Breast epithelium (tissue), 3 donors: Measurements from ENCODE around the gene CAVIN3.

Source experiments
- POLR2A ChIP-seq: fragments of 450-650 bp; IDR thresholded peaks from one replicate; pipeline ENCODE4 v1.6.1; 2016; ENCODE audit warnings: antibody characterized with exemption, mild to moderate bottlenecking, moderate library complexity
- POLR2AphosphoS5 ChIP-seq, 3 donors: sonication (generic); formaldehyde crosslinking; IDR thresholded peaks; one replicate each; pipeline ENCODE4 v1.6.1; 2017; ENCODE audit warnings: antibody characterized with exemption in 3 of 3
- TF ChIP-seq, protein P1 (sequence below), 3 donors: fragments of 450-650 bp; IDR thresholded peaks; one replicate each; pipeline ENCODE4 v1.5.1; 2016 to 2017; ENCODE audit warnings: antibody characterized with exemption in 3 of 3, mild to moderate bottlenecking in 3 of 3, moderate library complexity in 3 of 3

DNA sequence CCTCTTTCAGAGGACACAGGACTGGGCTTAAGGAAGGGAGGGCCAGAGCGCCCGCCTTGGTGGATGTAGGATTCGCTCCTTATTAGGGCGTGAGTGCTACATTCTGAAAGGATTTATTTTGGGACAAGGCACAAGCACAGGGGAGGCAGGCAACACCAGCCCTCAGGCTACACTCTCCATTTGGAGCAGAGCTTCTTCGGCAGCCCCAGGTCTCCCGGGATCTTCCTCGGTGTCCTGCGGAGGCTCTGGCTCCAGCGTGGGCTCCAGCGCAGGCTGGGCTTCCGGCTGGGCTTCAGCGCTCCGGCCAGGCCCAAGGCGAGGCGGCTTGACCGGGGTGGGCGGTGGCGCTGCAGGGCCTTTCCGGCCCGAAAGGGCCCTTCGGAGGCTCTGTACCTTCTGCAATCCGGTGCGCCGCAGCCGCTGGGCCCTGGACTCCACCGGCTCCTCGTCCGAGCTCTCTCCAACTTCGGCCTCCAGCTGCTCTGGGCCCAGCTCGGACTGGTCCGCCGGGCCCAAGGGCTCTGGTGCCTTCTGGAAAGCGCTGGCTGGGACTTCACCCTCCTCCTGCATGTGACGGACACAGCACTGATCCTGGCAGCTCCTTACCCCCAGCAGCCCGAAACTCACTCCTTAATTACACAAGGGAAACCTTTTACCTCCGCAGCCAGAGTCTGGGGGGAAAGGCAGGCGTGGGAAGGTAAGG lies 1.1 kb downstream of the CAVIN3 start:
- TF ChIP-seq POLR2AphosphoS5 (IDR thresholded peaks at IDR 0.05), result no peak
- TF ChIP-seq, protein P1, sequence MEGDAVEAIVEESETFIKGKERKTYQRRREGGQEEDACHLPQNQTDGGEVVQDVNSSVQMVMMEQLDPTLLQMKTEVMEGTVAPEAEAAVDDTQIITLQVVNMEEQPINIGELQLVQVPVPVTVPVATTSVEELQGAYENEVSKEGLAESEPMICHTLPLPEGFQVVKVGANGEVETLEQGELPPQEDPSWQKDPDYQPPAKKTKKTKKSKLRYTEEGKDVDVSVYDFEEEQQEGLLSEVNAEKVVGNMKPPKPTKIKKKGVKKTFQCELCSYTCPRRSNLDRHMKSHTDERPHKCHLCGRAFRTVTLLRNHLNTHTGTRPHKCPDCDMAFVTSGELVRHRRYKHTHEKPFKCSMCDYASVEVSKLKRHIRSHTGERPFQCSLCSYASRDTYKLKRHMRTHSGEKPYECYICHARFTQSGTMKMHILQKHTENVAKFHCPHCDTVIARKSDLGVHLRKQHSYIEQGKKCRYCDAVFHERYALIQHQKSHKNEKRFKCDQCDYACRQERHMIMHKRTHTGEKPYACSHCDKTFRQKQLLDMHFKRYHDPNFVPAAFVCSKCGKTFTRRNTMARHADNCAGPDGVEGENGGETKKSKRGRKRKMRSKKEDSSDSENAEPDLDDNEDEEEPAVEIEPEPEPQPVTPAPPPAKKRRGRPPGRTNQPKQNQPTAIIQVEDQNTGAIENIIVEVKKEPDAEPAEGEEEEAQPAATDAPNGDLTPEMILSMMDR (IDR thresholded peaks at IDR 0.05), result no peak
- TF ChIP-seq POLR2A, result no peak
